HepG2 (cell line): Measurements from ENCODE around the gene ZMYM3. TPM values are rescaled to one million over a fixed set of nuclear protein-coding genes. Genes with fewer than 3 reads are reported as not detected.

Source experiments
- ATAC-seq: fragments of 200-7000 bp; cut with Tn5 transposase; 3 replicates; pipeline ENCODE4 v1.9.1; 2020; ENCODE audit warnings: mild to moderate bottlenecking, moderate library complexity
- BruUV-seq: library from RNA; stranded (reverse); fragments of 400-500 nt; replicated peaks from 2 replicates; lab custom pipeline; 2021; lab: Mats Ljungman, UMichigan
- CTCF ChIA-PET: fragments of 300-600 bp; formaldehyde crosslinking; extraction: SDS; loops from one replicate; lab custom pipeline; 2021; ENCODE audit warnings: low total read pairs, inconsistent platforms, low intra/inter-chr PET ratio; lab: Yijun Ruan, JAX
- POLR2A ChIA-PET: fragments of 350-600 bp; sonication (Branson Sonifier 250); formaldehyde crosslinking; loops from one replicate; lab custom pipeline; 2020; ENCODE audit warnings: antibody characterized with exemption, inconsistent platforms; lab: Yijun Ruan, JAX
- DNase-seq: peaks from one replicate; pipeline ENCODE4 v3.0.0-alpha.2; 2015; ENCODE audit warnings: low spot score
- FAIRE-seq: peaks from 3 replicates; lab custom pipeline; 2011; peaks lifted over from hg19 to GRCh38; lab: Jason Lieb, UNC
- H2AFZ ChIP-seq: one replicate; pipeline ENCODE4 v1.6.1; 2011; ENCODE audit warnings: low read length, inconsistent platforms
- H3K27ac ChIP-seq: fragments of 300-600 bp; 3 replicates; pipeline ENCODE4 v1.8.0; 2011; ENCODE audit warnings: mixed run types, mild to moderate bottlenecking, mixed read lengths, low read length, inconsistent platforms; ENCODE audit not compliant: insufficient read depth; ENCODE audit errors: extremely low read length
- H3K27me3 ChIP-seq, 2 experiments: fragments of 200-600 bp in 1 of 2; 2 replicates in 1 of 2; 3 replicates in 1 of 2; pipeline versions ENCODE4 v1.6.0 to v1.8.0; 2011; ENCODE audit warnings: low read length in 2 of 2, mild to moderate bottlenecking in 2 of 2, moderate library complexity in 2 of 2, inconsistent platforms in 1 of 2; ENCODE audit not compliant: insufficient read depth in 2 of 2, control insufficient read depth in 1 of 2
- H3K36me3 ChIP-seq, 2 experiments: fragments of 200-600 bp in 1 of 2; replicated peaks in 1 of 2; 2 replicates in 1 of 2; 3 replicates in 1 of 2; pipeline versions ENCODE4 v1.5.1 to v1.8.0; 2011; ENCODE audit warnings: low read length in 2 of 2, inconsistent platforms in 1 of 2; ENCODE audit not compliant: insufficient read depth in 2 of 2, control insufficient read depth in 1 of 2
- H3K4me1 ChIP-seq: 2 replicates; pipeline ENCODE4 v1.5.1; 2012; ENCODE audit warnings: low read length, inconsistent platforms; ENCODE audit not compliant: insufficient read depth
- H3K4me2 ChIP-seq: 2 replicates; pipeline ENCODE4 v1.6.0; 2011; ENCODE audit warnings: low read depth, low read length, inconsistent platforms
- H3K4me3 ChIP-seq, 3 experiments: fragments of 200-600 bp in 1 of 3; sonication (generic), shearing (Covaris generic) in 1 of 3; replicated peaks in 1 of 3; 2 replicates each; pipeline ENCODE4 v1.5.1; 2011 to 2016; ENCODE audit warnings: low read length in 3 of 3, inconsistent platforms in 2 of 3, low read depth in 2 of 3, mild to moderate bottlenecking in 2 of 3, control low read depth in 1 of 3, mixed read lengths in 1 of 3; ENCODE audit not compliant: insufficient read depth in 1 of 3
- H3K79me2 ChIP-seq: one replicate; pipeline ENCODE4 v1.6.1; 2011; ENCODE audit warnings: low read length, inconsistent platforms; ENCODE audit not compliant: insufficient read depth
- H3K9ac ChIP-seq: 2 replicates; pipeline ENCODE4 v1.6.0; 2011; ENCODE audit warnings: mild to moderate bottlenecking, low read depth, low read length, inconsistent platforms; ENCODE audit not compliant: insufficient read depth
- H3K9me3 ChIP-seq: 2 replicates; pipeline ENCODE4 v1.5.1; 2012; ENCODE audit warnings: mild to moderate bottlenecking, low read length
- H4K20me1 ChIP-seq: 2 replicates; pipeline ENCODE4 v1.6.0; 2011; ENCODE audit warnings: inconsistent platforms, mild to moderate bottlenecking, low read length, moderate library complexity; ENCODE audit not compliant: insufficient read depth
- BCL6 ChIP-seq: IDR thresholded peaks from 2 replicates; pipeline ENCODE4 v1.6.1; 2016; ENCODE audit warnings: missing genetic modification reagents, missing compliant biosample characterization
- CEBPB ChIP-seq: IDR thresholded peaks from 2 replicates; pipeline ENCODE4 v1.6.1; 2011; ENCODE audit warnings: low read depth, low read length, improper control_type of control experiment, borderline replicate concordance
- DNMT1 ChIP-seq: sonication (generic); formaldehyde crosslinking; IDR thresholded peaks from 2 replicates; pipeline ENCODE4 v1.5.1; 2020; ENCODE audit warnings: mild to moderate bottlenecking, missing genetic modification reagents
- ELF3 ChIP-seq: IDR thresholded peaks from 2 replicates; pipeline ENCODE4 v1.6.1; 2016; ENCODE audit warnings: missing genetic modification reagents, missing compliant biosample characterization
- HOXA3 ChIP-seq: sonication (generic); formaldehyde crosslinking; IDR thresholded peaks from 2 replicates; pipeline ENCODE4 v1.5.0; 2020; ENCODE audit warnings: missing genetic modification reagents
- JUNB ChIP-seq: sonication (generic); formaldehyde crosslinking; IDR thresholded peaks from 2 replicates; pipeline ENCODE4 v1.8.0; 2022; ENCODE audit warnings: missing genetic modification reagents, mild to moderate bottlenecking, borderline replicate concordance
- MEIS1 ChIP-seq: sonication (generic); formaldehyde crosslinking; IDR thresholded peaks from 2 replicates; pipeline ENCODE4 v1.9.0; 2021; ENCODE audit warnings: mild to moderate bottlenecking, missing genetic modification reagents, moderate library complexity, borderline replicate concordance
- RBFOX2 ChIP-seq: fragments of 200-400 bp; formaldehyde crosslinking; IDR thresholded peaks from 2 replicates; pipeline ENCODE4 v1.6.1; 2017; ENCODE audit warnings: low read depth, mild to moderate bottlenecking, low read length
- ZMYM4 ChIP-seq: sonication (generic); formaldehyde crosslinking; IDR thresholded peaks from 2 replicates; pipeline ENCODE4 v1.8.1; 2023; ENCODE audit warnings: mild to moderate bottlenecking, missing genetic modification reagents
- ZNF674 ChIP-seq: sonication (generic); formaldehyde crosslinking; IDR thresholded peaks from 2 replicates; pipeline ENCODE4 v1.5.0; 2020; ENCODE audit warnings: low read depth, mild to moderate bottlenecking, missing genetic modification reagents
- ZNF709 ChIP-seq: sonication (generic); formaldehyde crosslinking; IDR thresholded peaks from 2 replicates; pipeline ENCODE4 v1.5.0; 2020; ENCODE audit warnings: mild to moderate bottlenecking, missing genetic modification reagents
- WGBS: methylation state at CpG from one replicate; pipeline ENCODE4 v1.1.6; 2017; ENCODE audit warnings: low lambda C conversion rate; 5-methylcytosine and 5-hydroxymethylcytosine counted together
- in situ Hi-C: cut with HindIII; loops from 2 replicates; pipeline ENCODE4 v1.10.0; 2017; ENCODE audit warnings: low pct_unique_long_range_greater_than_20kb; ENCODE audit not compliant: extremely low pct_ligation_motif_present
- intact Hi-C: fragments of 100-400 bp; cut with micrococcal nuclease; formaldehyde crosslinking; loops from one replicate; pipeline ENCODE4 v1.10.0; 2022; ENCODE audit not compliant: unreplicated experiment
- polyA plus RNA-seq, 8 experiments: library from polyadenylated mRNA; depleted of rRNA in 3 of 8; stranded (reverse) in 7 of 8; unstranded in 1 of 8; fragments of >200 nt; fragmentation: Illumina TruSeq in 4 of 8; extraction: Trizol in 4 of 8; gene quantifications; 2 replicates each; pipeline versions ENCODE4 v1.2.1 to v1.2.3, GENCODE V29; 2011 to 2016; ENCODE audit warnings: low read depth in 4 of 8, missing spikeins in 1 of 8, mixed read lengths in 1 of 8; ENCODE audit not compliant: insufficient read depth in 1 of 8
- total RNA-seq, 5 experiments: library from RNA; depleted of rRNA; stranded (reverse); fragments of >200 nt; fragmentation: Illumina TruSeq; extraction: Trizol; gene quantifications; 2 replicates each; pipeline ENCODE4 v1.2.3, GENCODE V29; 2016; ENCODE audit warnings: low read depth in 1 of 5
- TF ChIP-seq, protein P1 (sequence below): sonication (generic); formaldehyde crosslinking; IDR thresholded peaks from 2 replicates; pipeline ENCODE4 v1.8.0; 2022; ENCODE audit warnings: mild to moderate bottlenecking, missing genetic modification reagents, moderate library complexity
- TF ChIP-seq, protein P2 (sequence below): sonication (generic); formaldehyde crosslinking; IDR thresholded peaks from 2 replicates; pipeline ENCODE4 v1.5.1; 2020; ENCODE audit warnings: mild to moderate bottlenecking, missing genetic modification reagents, moderate library complexity
- TF ChIP-seq, protein P3 (sequence below): sonication (generic); formaldehyde crosslinking; IDR thresholded peaks from 2 replicates; pipeline ENCODE4 v1.4.0; 2020; ENCODE audit warnings: missing genetic modification reagents

ZMYM3 gene
- total and polyA plus RNA-seq, 2 of the 13 experiments (the other 11 are each of a cell fraction or from before 2014, with no cell fraction given), result 26.4 to 35.4 TPM

DNA sequence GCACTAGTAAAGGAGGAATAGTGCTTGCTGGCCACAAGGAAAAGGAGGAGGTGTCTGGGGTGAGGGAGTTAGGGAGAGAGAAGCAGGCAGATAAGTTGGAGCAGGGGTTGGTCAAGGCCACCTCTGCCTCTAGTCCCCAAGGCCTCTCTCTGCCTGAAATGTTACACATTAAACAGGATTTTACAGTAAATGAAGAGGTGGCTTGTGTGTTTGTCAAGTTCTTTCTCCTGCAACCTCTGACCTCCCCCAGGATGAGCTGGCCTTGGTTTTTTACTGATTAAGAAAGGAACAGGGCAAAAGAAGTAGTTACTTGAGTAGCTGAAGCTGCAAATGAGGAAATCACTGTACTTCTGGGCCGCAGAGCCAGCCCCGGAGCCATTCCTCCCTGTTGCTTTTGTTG lies 28.9 kb downstream of the ZMYM3 start (continued):
- TF ChIP-seq HOXA3 (CRISPR knock-in tag) (0 out of 2 replicates have a peak, but pooled peaks have one; percentile 25), DNMT1 (CRISPR knock-in tag) (no peak), ELF3 (0 out of 2 replicates have a peak, but pooled peaks have one; percentile 24), BCL6 (CRISPR knock-in tag) (peak; percentile 26; the same call in 1 of the 2 replicates), ZNF674 (CRISPR knock-in tag) (no peak), MEIS1 (no peak)
- TF ChIP-seq, protein P1, sequence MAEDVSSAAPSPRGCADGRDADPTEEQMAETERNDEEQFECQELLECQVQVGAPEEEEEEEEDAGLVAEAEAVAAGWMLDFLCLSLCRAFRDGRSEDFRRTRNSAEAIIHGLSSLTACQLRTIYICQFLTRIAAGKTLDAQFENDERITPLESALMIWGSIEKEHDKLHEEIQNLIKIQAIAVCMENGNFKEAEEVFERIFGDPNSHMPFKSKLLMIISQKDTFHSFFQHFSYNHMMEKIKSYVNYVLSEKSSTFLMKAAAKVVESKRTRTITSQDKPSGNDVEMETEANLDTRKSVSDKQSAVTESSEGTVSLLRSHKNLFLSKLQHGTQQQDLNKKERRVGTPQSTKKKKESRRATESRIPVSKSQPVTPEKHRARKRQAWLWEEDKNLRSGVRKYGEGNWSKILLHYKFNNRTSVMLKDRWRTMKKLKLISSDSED (CRISPR knock-in tag), result no peak

DNA sequence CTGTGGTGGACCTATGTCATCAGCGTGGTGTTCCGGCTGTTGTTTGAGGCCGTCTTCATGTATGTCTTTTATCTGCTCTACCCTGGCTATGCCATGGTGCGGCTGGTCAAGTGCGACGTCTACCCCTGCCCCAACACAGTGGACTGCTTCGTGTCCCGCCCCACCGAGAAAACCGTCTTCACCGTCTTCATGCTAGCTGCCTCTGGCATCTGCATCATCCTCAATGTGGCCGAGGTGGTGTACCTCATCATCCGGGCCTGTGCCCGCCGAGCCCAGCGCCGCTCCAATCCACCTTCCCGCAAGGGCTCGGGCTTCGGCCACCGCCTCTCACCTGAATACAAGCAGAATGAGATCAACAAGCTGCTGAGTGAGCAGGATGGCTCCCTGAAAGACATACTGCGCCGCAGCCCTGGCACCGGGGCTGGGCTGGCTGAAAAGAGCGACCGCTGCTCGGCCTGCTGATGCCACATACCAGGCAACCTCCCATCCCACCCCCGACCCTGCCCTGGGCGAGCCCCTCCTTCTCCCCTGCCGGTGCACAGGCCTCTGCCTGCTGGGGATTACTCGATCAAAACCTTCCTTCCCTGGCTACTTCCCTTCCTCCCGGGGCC lies 29.7 kb downstream of the ZMYM3 start:
- Histone ChIP-seq H3K9ac (peak overlapping the region; percentile 49; the same call in 1 of the 2 replicates), H4K20me1 (no peaks in the 10 kb centered on the region), H2AFZ (no peak overlapping the region), H3K4me3 (peak overlapping the region in 1 of 3 experiments; percentile 37; a peak in 1 of 6 replicates), H3K4me1 (peaks cover 80% of the 10 kb centered on the region), H3K79me2 (peaks cover 6% of the 10 kb centered on the region), H3K4me2 (peak overlapping the region; percentile 61), H3K27me3 (no peaks in the 10 kb centered on the region), H3K36me3 (no peaks in the 10 kb centered on the region), H3K9me3 (no peaks in the 10 kb centered on the region), H3K27ac (peak overlapping the region; percentile 78)
- ATAC-seq, result no peak
- 94% methylated on average over 15 of the region's 32 CpGs for WGBS
- in situ Hi-C loops, result loop anchor here (10.0 kb wide), 1 partner anchor 61 kb away; the partner anchor contains the start of gene NONO
- FAIRE-seq, result no peak
- CTCF ChIA-PET, result no interaction called here
- no TSS peak for BruUV-seq
- POLR2A ChIA-PET, result interaction anchor here (1.0 to 7.1 kb wide), 3 partner anchors 8 to 42 kb away, joined by 3 to 140 read pairs (median 61); no protein-coding TSS in a partner anchor
- intact Hi-C loops, result no loop called here
- no peak for DNase-seq
- TF ChIP-seq, protein P2, sequence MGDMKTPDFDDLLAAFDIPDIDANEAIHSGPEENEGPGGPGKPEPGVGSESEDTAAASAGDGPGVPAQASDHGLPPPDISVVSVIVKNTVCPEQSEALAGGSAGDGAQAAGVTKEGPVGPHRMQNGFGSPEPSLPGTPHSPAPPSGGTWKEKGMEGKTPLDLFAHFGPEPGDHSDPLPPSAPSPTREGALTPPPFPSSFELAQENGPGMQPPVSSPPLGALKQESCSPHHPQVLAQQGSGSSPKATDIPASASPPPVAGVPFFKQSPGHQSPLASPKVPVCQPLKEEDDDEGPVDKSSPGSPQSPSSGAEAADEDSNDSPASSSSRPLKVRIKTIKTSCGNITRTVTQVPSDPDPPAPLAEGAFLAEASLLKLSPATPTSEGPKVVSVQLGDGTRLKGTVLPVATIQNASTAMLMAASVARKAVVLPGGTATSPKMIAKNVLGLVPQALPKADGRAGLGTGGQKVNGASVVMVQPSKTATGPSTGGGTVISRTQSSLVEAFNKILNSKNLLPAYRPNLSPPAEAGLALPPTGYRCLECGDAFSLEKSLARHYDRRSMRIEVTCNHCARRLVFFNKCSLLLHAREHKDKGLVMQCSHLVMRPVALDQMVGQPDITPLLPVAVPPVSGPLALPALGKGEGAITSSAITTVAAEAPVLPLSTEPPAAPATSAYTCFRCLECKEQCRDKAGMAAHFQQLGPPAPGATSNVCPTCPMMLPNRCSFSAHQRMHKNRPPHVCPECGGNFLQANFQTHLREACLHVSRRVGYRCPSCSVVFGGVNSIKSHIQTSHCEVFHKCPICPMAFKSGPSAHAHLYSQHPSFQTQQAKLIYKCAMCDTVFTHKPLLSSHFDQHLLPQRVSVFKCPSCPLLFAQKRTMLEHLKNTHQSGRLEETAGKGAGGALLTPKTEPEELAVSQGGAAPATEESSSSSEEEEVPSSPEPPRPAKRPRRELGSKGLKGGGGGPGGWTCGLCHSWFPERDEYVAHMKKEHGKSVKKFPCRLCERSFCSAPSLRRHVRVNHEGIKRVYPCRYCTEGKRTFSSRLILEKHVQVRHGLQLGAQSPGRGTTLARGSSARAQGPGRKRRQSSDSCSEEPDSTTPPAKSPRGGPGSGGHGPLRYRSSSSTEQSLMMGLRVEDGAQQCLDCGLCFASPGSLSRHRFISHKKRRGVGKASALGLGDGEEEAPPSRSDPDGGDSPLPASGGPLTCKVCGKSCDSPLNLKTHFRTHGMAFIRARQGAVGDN (CRISPR knock-in tag), result peak; percentile 43
- TF ChIP-seq CEBPB, result no peak
- TF ChIP-seq RBFOX2, result peak; percentile 68
- no peak for TF ChIP-seq ZNF709 (CRISPR knock-in tag)
- TF ChIP-seq JUNB (CRISPR knock-in tag), result no peak
- TF ChIP-seq, protein P3, sequence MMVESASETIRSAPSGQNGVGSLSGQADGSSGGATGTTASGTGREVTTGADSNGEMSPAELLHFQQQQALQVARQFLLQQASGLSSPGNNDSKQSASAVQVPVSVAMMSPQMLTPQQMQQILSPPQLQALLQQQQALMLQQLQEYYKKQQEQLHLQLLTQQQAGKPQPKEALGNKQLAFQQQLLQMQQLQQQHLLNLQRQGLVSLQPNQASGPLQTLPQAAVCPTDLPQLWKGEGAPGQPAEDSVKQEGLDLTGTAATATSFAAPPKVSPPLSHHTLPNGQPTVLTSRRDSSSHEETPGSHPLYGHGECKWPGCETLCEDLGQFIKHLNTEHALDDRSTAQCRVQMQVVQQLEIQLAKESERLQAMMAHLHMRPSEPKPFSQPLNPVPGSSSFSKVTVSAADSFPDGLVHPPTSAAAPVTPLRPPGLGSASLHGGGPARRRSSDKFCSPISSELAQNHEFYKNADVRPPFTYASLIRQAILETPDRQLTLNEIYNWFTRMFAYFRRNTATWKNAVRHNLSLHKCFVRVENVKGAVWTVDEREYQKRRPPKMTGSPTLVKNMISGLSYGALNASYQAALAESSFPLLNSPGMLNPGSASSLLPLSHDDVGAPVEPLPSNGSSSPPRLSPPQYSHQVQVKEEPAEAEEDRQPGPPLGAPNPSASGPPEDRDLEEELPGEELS (CRISPR knock-in tag), result no peak
- no peak for TF ChIP-seq ZMYM4 (CRISPR knock-in tag)
